ENCODE results near the gene SKI.
A peak's percentile ranks its signal among the peaks of the same experiment; 100 is the strongest.

The SKI gene

GRCh38 chr1:2216767-2217058 lies 11.4 kb upstream of the SKI start:
- H3K4me3 ChIP-seq (ENCODE audit: low read depth, low read length), result no peak overlapping the region
- DNase-seq (ENCODE audit: low read depth), result no peak
- no peak for TF ChIP-seq CTCF (IDR thresholded peaks at IDR 0.05; ENCODE audit: low read depth, low read length, missing control alignments)

- TF ChIP-seq CTCF (IDR thresholded peaks at IDR 0.05; ENCODE audit: low read depth, low read length, missing control alignments), result no peak
- DNase-seq (ENCODE audit: low read depth), result no peak
- H3K4me3 ChIP-seq (ENCODE audit: low read depth, low read length), result no peak overlapping the region
Observed at GRCh38 chr1:2221271-2221670, 6.8 kb upstream of the SKI start.

GRCh38 chr1:2224170-2224584 lies 3.9 kb upstream of the SKI start:
- DNase-seq (ENCODE audit: low read depth), result no peak
- TF ChIP-seq CTCF (IDR thresholded peaks at IDR 0.05; ENCODE audit: low read depth, low read length, missing control alignments), result no peak
- H3K4me3 ChIP-seq (ENCODE audit: low read depth, low read length), result no peak overlapping the region

- DNase-seq (ENCODE audit: low read depth), result no peak
- no peak for TF ChIP-seq CTCF (IDR thresholded peaks at IDR 0.05; ENCODE audit: low read depth, low read length, missing control alignments)
- H3K4me3 ChIP-seq (ENCODE audit: low read depth, low read length), result no peak overlapping the region
Observed at GRCh38 chr1:2224631-2225428, 3.3 kb upstream of the SKI start.

- no peak for DNase-seq (ENCODE audit: low read depth)
- TF ChIP-seq CTCF (IDR thresholded peaks at IDR 0.05; ENCODE audit: low read depth, low read length, missing control alignments), result no peak
- peak overlapping the region; percentile 74 for H3K4me3 ChIP-seq (ENCODE audit: low read depth, low read length)
Observed at GRCh38 chr1:2226525-2227345, 1.4 kb upstream of the SKI start.

GRCh38 chr1:2227346-2228156 lies 568 bp upstream of the SKI start:
- DNase-seq (ENCODE audit: low read depth), result peak; percentile 73
- peak overlapping the region; percentile 74 for H3K4me3 ChIP-seq (ENCODE audit: low read depth, low read length)
- TF ChIP-seq CTCF (IDR thresholded peaks at IDR 0.05; ENCODE audit: low read depth, low read length, missing control alignments), result no peak
